ENCODE measurements around the gene MPHOSPH8. TPM values are rescaled to one million over a fixed set of nuclear protein-coding genes. Genes with fewer than 3 reads are reported as not detected.

MPHOSPH8 gene
- total RNA-seq, 4 donors from 2014 or later, result 25.8 to 62.7 (median 48.6) TPM

DNA sequence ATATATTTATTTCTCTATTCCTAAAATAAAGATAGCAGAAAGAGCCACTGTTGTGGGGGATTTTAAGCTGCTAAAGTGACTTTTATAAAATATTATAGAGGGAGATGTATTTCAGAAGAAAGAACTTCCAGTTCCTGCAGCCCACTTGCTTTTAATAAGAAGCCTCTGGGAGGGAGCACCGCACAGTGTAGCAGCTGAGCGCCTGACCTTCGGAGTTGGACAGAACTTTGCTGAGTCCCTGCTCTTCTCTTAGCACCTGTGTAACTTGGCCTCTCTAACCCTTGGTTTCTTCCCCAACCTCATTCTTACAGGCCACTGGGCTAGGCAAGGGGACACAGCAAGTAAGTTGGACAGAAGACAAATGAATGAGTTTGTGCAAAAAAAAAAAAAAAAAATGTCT is 37.4 kb upstream of the MPHOSPH8 start:
- Histone ChIP-seq H3K4me3 (no peak overlapping the region), H3K27ac (no peak overlapping the region), H3K9me3 (no peaks in the 10 kb centered on the region), H3K36me3 (no peaks in the 10 kb centered on the region), H3K27me3 (peaks cover under 1% of the 10 kb centered on the region), H3K4me1 (peaks cover 0 to under 1% (median 0%) of the 10 kb centered on the region in 4 donors)
- intact Hi-C loops (cut with DNase I; ENCODE audit: low total_unique reads) (no loop called here), in situ Hi-C loops (cut with MboI; ENCODE audit: low pct_ligation_motif_present in 1 of 4, low pct_unique_long_range_greater_than_20kb in 1 of 4, low sequenced_read_pairs in 3 of 4) (no loop called here)
- no peak for TF ChIP-seq EP300 (IDR thresholded peaks at IDR 0.05; ENCODE audit: low read depth)
- TF ChIP-seq, protein P1, sequence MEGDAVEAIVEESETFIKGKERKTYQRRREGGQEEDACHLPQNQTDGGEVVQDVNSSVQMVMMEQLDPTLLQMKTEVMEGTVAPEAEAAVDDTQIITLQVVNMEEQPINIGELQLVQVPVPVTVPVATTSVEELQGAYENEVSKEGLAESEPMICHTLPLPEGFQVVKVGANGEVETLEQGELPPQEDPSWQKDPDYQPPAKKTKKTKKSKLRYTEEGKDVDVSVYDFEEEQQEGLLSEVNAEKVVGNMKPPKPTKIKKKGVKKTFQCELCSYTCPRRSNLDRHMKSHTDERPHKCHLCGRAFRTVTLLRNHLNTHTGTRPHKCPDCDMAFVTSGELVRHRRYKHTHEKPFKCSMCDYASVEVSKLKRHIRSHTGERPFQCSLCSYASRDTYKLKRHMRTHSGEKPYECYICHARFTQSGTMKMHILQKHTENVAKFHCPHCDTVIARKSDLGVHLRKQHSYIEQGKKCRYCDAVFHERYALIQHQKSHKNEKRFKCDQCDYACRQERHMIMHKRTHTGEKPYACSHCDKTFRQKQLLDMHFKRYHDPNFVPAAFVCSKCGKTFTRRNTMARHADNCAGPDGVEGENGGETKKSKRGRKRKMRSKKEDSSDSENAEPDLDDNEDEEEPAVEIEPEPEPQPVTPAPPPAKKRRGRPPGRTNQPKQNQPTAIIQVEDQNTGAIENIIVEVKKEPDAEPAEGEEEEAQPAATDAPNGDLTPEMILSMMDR (IDR thresholded peaks at IDR 0.05), result no peak
- TF ChIP-seq POLR2AphosphoS5 (IDR thresholded peaks at IDR 0.05), result no peak
- no peak for DNase-seq
- 83 to 95% methylated on average over 1 to 3 of the region's 3 CpGs for WGBS, 2 donors (ENCODE audit: low coverage in 1 of 2)

DNA sequence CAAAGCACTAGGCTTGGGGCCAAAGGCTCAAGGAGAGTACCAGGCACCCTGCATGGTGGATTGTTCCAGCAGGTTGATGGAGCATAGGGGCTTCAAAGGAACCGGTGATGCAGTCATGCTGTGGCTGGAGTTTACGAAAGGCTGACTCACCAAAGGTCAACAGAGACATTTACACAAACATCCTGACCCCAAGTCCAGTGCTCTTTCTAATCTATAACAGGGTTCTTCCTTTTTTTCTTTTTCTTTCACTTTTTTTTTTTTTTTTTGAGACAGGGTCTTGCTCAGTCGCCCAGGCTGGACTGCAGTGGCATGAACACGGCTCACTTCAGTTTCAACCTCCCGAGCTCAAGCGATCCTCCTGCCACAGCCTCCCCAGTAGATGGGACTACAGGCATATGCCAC is 36.5 kb upstream of the MPHOSPH8 start:
- peaks cover 9% of the 10 kb centered on the region for H3K27me3 ChIP-seq
- no peaks in the 10 kb centered on the region for H3K36me3 ChIP-seq
- H3K27ac ChIP-seq, result no peak overlapping the region
- no peak for TF ChIP-seq POLR2A (IDR thresholded peaks at IDR 0.05)
- TF ChIP-seq POLR2AphosphoS5 (IDR thresholded peaks at IDR 0.05), result no peak
- TF ChIP-seq EP300 (IDR thresholded peaks at IDR 0.05; ENCODE audit: low read depth), result no peak
- TF ChIP-seq, protein P1 (IDR thresholded peaks at IDR 0.05), result no peak
- H3K9me3 ChIP-seq, result no peaks in the 10 kb centered on the region
- WGBS, 2 donors (ENCODE audit: low coverage in 1 of 2), result 78 to 81% methylated on average over 6 of the region's 6 CpGs
- DNase-seq, result no peak
- in situ Hi-C loops (cut with MboI; ENCODE audit: low pct_ligation_motif_present in 1 of 4, low pct_unique_long_range_greater_than_20kb in 1 of 4, low sequenced_read_pairs in 3 of 4) (no loop called here), intact Hi-C loops (cut with DNase I; ENCODE audit: low total_unique reads) (no loop called here)
- H3K4me1 ChIP-seq, result peaks cover 0 to 6% (median 5%) of the 10 kb centered on the region in 4 donors
- H3K4me3 ChIP-seq, result no peak overlapping the region

DNA sequence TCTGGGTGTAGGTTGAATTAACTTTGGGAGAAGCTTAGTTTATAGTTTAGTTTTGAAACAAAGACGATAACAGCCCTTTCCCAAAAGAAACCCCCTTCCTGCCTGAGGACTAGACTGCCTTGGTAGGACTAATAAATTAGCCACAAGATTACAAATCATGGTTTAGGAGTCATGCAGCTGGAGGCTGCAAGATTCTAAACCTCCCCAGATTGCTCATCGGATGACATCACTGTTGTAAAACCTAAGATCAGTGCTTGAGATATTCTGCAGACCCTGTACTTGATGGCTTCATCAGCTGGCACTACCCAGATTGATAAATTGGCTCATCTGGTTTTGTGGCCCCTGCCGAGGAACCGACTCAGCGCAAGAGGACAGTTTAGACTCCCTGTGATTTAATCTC is 35.9 kb upstream of the MPHOSPH8 start:
- TF ChIP-seq POLR2AphosphoS5 (IDR thresholded peaks at IDR 0.05) (no peak), POLR2A (IDR thresholded peaks at IDR 0.05) (no peak), EP300 (IDR thresholded peaks at IDR 0.05; ENCODE audit: low read depth) (no peak)
- TF ChIP-seq, protein P1 (IDR thresholded peaks at IDR 0.05), result no peak

DNA sequence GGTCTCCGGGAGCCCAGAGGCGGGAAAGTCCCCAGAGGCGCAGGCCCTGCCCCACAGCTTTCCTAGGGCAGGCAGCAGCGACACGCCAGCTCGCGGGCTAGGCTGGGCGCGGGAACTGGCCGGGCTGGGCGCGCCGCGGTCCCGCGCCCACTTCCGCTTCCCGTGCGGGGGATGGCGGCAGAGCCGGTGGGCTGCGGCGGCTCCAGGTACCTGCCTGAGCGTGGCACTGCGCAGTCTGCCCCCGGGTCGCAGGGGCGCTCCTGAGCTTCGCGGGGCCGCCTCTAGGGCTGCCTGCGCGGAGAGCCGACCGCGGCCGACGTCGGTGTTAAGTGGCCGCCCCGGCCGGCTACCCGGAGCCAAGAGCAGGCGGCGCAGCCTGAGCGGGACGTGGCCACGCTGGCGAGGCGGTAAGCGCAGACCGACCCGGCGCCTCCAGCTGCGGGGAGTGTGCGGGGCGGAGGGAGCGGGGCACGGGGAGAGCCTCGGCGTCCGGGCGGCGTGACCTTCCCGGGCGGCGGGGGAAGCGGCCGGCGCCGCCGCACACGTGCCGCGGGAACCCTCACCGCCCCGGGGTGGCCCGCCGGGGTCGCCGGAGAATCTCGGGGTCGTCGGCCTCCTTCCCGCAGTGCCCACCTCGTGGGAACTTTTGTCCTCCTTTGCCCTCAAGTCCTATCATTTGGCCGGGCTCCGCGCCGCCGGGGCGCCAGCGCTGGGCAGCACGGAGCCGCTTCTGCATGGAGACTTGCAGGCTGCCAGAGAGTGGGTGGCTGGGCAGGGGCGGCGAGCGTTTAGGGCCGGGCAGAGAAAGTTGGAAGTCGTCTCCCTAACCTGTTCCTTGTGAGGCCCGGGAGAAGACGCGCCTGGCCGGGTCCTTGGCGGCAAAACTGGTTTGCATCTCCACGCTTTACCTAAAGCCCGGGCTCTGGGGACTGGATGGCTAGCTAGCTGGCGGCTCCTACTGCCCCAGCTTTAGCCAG is 31.4 kb upstream of the MPHOSPH8 start:
- DNase-seq, result peak; percentile 34
- peak overlapping the region in 2 of 4 donors; percentile 11 to 30 for H3K27ac ChIP-seq
- H3K36me3 ChIP-seq, result no peaks in the 10 kb centered on the region
- intact Hi-C loops (cut with DNase I; ENCODE audit: low total_unique reads), result no loop called here
- no peak for TF ChIP-seq POLR2A (IDR thresholded peaks at IDR 0.05)
- TF ChIP-seq, protein P1 (IDR thresholded peaks at IDR 0.05), result peak in 3 of 5 experiments; percentile 8 to 15 (median 12)
- in situ Hi-C loops (cut with MboI; ENCODE audit: low pct_ligation_motif_present in 1 of 4, low pct_unique_long_range_greater_than_20kb in 1 of 4, low sequenced_read_pairs in 3 of 4), result no loop called here
- peaks cover 25% of the 10 kb centered on the region for H3K27me3 ChIP-seq
- peaks cover 0 to 12% (median 11%) of the 10 kb centered on the region in 4 donors for H3K4me1 ChIP-seq
- H3K4me3 ChIP-seq, result peak overlapping the region; percentile 37 to 64 (median 54)
- WGBS, 2 donors (ENCODE audit: low coverage in 1 of 2), result 0 to 1% methylated on average over 9 to 79 of the region's 108 CpGs
- no peaks in the 10 kb centered on the region for H3K9me3 ChIP-seq

More for the DNA sequence above, 35.9 kb upstream of the MPHOSPH8 start:
- in situ Hi-C loops (cut with MboI; ENCODE audit: low pct_ligation_motif_present in 1 of 4, low pct_unique_long_range_greater_than_20kb in 1 of 4, low sequenced_read_pairs in 3 of 4), result no loop called here
- Histone ChIP-seq H3K4me1 (peaks cover 0 to 11% (median 11%) of the 10 kb centered on the region in 4 donors), H3K4me3 (no peak overlapping the region), H3K9me3 (no peaks in the 10 kb centered on the region), H3K27ac (no peak overlapping the region), H3K27me3 (peaks cover 15% of the 10 kb centered on the region), H3K36me3 (no peaks in the 10 kb centered on the region)
- WGBS, 2 donors (ENCODE audit: low coverage in 1 of 2), result 76% methylated on average over 5 of the region's 5 CpGs; no CpG with 5 or more reads in 1 of the 2 donors
- no peak for DNase-seq
- intact Hi-C loops (cut with DNase I; ENCODE audit: low total_unique reads), result no loop called here

Data from transverse colon (tissue), 4 donors.